Ovary (tissue), 9 donors: ENCODE results near the gene ZNF423. TPM values are rescaled to one million over a fixed set of nuclear protein-coding genes. Genes with fewer than 3 reads are reported as not detected.
A peak's percentile ranks its signal among the peaks of the same experiment; 100 is the strongest.

ENCODE experiments used
- DNase-seq, 5 donors: peaks; one replicate each; pipeline ENCODE4 v3.0.0-alpha.2; 2019 to 2020
- H3K27ac ChIP-seq, 2 donors: fragments of 200-600 bp; one replicate each; pipeline versions ENCODE4 v1.5.1 to v1.8.0; 2019 to 2022
- H3K27me3 ChIP-seq: fragments of 200-600 bp; one replicate; pipeline ENCODE4 v1.8.0; 2022
- H3K36me3 ChIP-seq: fragments of 200-600 bp; sonication (generic); one replicate; pipeline ENCODE4 v1.5.1; 2019
- H3K4me1 ChIP-seq: one replicate; pipeline ENCODE4 v1.8.1; 2013; ENCODE audit warnings: mild to moderate bottlenecking, moderate library complexity; ENCODE audit not compliant: insufficient read depth
- H3K4me3 ChIP-seq: fragments of 200-600 bp; sonication (generic); one replicate; pipeline ENCODE4 v1.5.1; 2017
- H3K9me3 ChIP-seq, 2 donors: fragments of 200-600 bp in 1 of 2; sonication (generic) in 1 of 2; one replicate each; pipeline versions ENCODE4 v1.5.1 to v1.8.1; 2013 to 2019; ENCODE audit warnings: mild to moderate bottlenecking in 1 of 2, moderate library complexity in 1 of 2
- EP300 ChIP-seq: sonication (generic); formaldehyde crosslinking; IDR thresholded peaks from one replicate; pipeline ENCODE4 v1.6.1; 2017; ENCODE audit warnings: antibody characterized with exemption
- POLR2A ChIP-seq: fragments of 450-650 bp; IDR thresholded peaks from one replicate; pipeline ENCODE4 v1.6.1; 2017; ENCODE audit warnings: antibody characterized with exemption, mild to moderate bottlenecking, moderate library complexity
- WGBS, 3 donors: extraction: QIAGEN DNeasy Blood & Tissue Kit in 1 of 3; methylation state at CpG; one replicate each; pipeline versions ENCODE4 v1.1.5 to v1.1.7; 2013 to 2017; 5-methylcytosine and 5-hydroxymethylcytosine counted together
- intact Hi-C, 4 donors: fragments of 100-400 bp; cut with DNase I; formaldehyde crosslinking; loops; one replicate each; pipeline versions ENCODE4 v1.11.0 to v1.15.1; 2022 to 2023
- polyA plus RNA-seq, 2 donors: library from polyadenylated mRNA; stranded (reverse); fragments of 200-250 nt in 1 of 2; fragments of 350-450 nt in 1 of 2; fragmentation: Illumina TruSeq in 1 of 2; extraction: RNeasy Lipid Tissue Mini Kit (QIAGEN cat#74804) in 1 of 2; gene quantifications; one replicate each; pipeline ENCODE4 v1.2.3, GENCODE V29; 2013 to 2014
- total RNA-seq, 7 donors: library from RNA; depleted of rRNA in 2 of 7; stranded (reverse); fragments of >200 nt in 2 of 7; fragmentation: NEBNext Ultra II Directional in 3 of 7; extraction: Animal tissue kit (Norgen Biotek cat#: 25700) in 3 of 7; gene quantifications; one replicate each; pipeline versions ENCODE4 v1.1.0 to v1.2.4, GENCODE V29; 2016 to 2023
- TF ChIP-seq, protein P1 (sequence below), 3 donors: fragments of 450-650 bp in 2 of 3; fragments of 200-600 bp in 1 of 3; IDR thresholded peaks; one replicate each; pipeline versions ENCODE4 v1.5.1 to v1.8.0; 2016 to 2022; ENCODE audit warnings: antibody characterized with exemption in 3 of 3, mild to moderate bottlenecking in 1 of 3
- donor health status: DM: no; HTN: no; CAD: no; lungs with moderate emphysema.
- donor health status: DM: no; HTN: no; CAD: no.
- donor health status: Bipolar disorder and iron deficiency.
- donor health status: DM: yes; HTN: yes; CAD: no.
- donor health status: DM: no; HTN: no; CAD: no.
- donor health status: DM: yes; HTN: yes; CAD: no.

ZNF423 gene
- total and polyA plus RNA-seq, 9 donors: 3.3 to 40.3 (median 12.4) TPM

GRCh38 chr16:49767998-49768397 is 87.9 kb downstream of the ZNF423 start:
- Histone ChIP-seq H3K9me3 (no peaks in the 10 kb centered on the region), H3K27ac (no peak overlapping the region), H3K36me3 (no peaks in the 10 kb centered on the region), H3K4me1 (peaks cover 1% of the 10 kb centered on the region), H3K27me3 (no peaks in the 10 kb centered on the region), H3K4me3 (no peak overlapping the region)
- DNase-seq: no peak
- TF ChIP-seq EP300 (no peak), POLR2A (no peak)
- TF ChIP-seq, protein P1, sequence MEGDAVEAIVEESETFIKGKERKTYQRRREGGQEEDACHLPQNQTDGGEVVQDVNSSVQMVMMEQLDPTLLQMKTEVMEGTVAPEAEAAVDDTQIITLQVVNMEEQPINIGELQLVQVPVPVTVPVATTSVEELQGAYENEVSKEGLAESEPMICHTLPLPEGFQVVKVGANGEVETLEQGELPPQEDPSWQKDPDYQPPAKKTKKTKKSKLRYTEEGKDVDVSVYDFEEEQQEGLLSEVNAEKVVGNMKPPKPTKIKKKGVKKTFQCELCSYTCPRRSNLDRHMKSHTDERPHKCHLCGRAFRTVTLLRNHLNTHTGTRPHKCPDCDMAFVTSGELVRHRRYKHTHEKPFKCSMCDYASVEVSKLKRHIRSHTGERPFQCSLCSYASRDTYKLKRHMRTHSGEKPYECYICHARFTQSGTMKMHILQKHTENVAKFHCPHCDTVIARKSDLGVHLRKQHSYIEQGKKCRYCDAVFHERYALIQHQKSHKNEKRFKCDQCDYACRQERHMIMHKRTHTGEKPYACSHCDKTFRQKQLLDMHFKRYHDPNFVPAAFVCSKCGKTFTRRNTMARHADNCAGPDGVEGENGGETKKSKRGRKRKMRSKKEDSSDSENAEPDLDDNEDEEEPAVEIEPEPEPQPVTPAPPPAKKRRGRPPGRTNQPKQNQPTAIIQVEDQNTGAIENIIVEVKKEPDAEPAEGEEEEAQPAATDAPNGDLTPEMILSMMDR (IDR thresholded peaks at IDR 0.05): no peak
- 69 to 86% (median 76%) methylated on average over 23 of the region's 23 CpGs for WGBS, 3 donors
- intact Hi-C loops: no loop called here

- TF ChIP-seq, protein P1 (IDR thresholded peaks at IDR 0.05): no peak
- TF ChIP-seq POLR2A: no peak
- no peak for TF ChIP-seq EP300
- DNase-seq: no peak
Observed at GRCh38 chr16:49767414-49767813, 88.5 kb downstream of the ZNF423 start.

DNA sequence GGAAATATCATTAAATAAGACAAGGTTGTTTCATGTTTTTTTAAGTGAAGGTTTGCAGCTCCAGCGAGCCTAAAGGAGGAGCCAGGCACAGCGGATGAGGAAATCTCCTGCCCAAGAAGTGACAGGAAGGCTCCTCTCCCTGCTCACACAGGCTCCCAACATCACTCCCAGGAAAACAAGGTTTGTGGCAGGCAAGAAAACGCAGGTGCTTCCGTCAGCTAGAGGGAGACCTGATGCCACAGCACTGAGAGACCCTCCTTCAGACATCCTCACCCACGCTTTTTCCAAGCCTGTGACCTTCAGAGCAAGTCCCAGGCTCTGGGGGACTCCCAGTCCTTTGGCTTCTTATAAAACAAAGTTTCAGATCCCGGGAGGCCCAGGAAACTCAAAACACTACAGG is 89.7 kb downstream of the ZNF423 start:
- Histone ChIP-seq H3K4me1 (peaks cover 1% of the 10 kb centered on the region), H3K9me3 (no peaks in the 10 kb centered on the region), H3K27ac (no peak overlapping the region), H3K36me3 (no peaks in the 10 kb centered on the region), H3K27me3 (no peaks in the 10 kb centered on the region), H3K4me3 (no peak overlapping the region)
- 25 to 31% (median 27%) methylated on average over 6 of the region's 6 CpGs for WGBS, 3 donors
- intact Hi-C loops: no loop called here
- no peak for TF ChIP-seq EP300
- TF ChIP-seq POLR2A: no peak
- TF ChIP-seq, protein P1 (IDR thresholded peaks at IDR 0.05): no peak
- DNase-seq: peak in 3 of 5 donors; percentile 38 to 44 (median 43)

More at GRCh38 chr16:49767414-49767813, 88.5 kb downstream of the ZNF423 start:
- H3K27ac ChIP-seq: no peak overlapping the region
- H3K27me3 ChIP-seq: no peaks in the 10 kb centered on the region
- no peaks in the 10 kb centered on the region for H3K36me3 ChIP-seq
- no peaks in the 10 kb centered on the region for H3K9me3 ChIP-seq
- H3K4me3 ChIP-seq: no peak overlapping the region
- WGBS, 3 donors: 93 to 94% (median 94%) methylated on average over 5 of the region's 5 CpGs
- intact Hi-C loops: no loop called here
- peaks cover 1% of the 10 kb centered on the region for H3K4me1 ChIP-seq

DNA sequence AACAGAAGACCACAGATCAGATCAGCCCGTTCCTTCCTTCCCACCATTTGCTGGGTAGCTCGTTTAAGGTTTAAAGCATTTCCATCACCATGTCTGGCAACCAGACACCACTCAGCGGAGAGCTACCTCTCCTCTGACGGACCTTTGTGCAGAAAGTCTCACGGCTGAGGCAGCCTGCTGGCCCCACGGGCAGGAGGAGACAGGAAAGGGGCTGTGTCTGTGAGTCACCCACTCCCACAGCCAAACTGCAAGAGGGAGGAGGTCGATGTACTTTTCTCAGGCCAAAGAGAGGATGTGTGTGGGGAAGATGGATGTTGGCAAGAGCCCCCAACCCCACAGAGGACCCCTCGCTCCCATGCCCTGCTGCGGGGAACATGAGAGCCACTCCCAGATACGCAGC is 92.1 kb downstream of the ZNF423 start:
- no peak for TF ChIP-seq POLR2A
- TF ChIP-seq EP300: no peak
- TF ChIP-seq, protein P1 (IDR thresholded peaks at IDR 0.05): no peak
- DNase-seq: no peak
- WGBS, 3 donors: 76 to 79% (median 79%) methylated on average over 10 of the region's 10 CpGs

More for the DNA sequence above, 92.1 kb downstream of the ZNF423 start:
- Histone ChIP-seq H3K27me3 (no peaks in the 10 kb centered on the region), H3K9me3 (no peaks in the 10 kb centered on the region), H3K4me3 (no peak overlapping the region), H3K4me1 (peaks cover 1% of the 10 kb centered on the region), H3K36me3 (no peaks in the 10 kb centered on the region), H3K27ac (no peak overlapping the region)
- intact Hi-C loops: no loop called here
